HG02840 (cell line): ENCODE measurements around the gene STK38.
"Not testable (repeated sequence)": the region's sequence is repeated elsewhere in the genome, so short reads cannot be mapped to it uniquely, and the experiment has no call there.

Experiments
- ATAC-seq: cut with Tn5 transposase; IDR thresholded peaks from one replicate; pipeline ENCODE4 v1.9.1; 2021; ENCODE audit warnings: mild to moderate bottlenecking, moderate library complexity, moderate number of reproducible peaks; ENCODE audit not compliant: unreplicated experiment, low FRiP score

STK38 gene

GRCh38 chr6:36546920-36547645, at the start of gene STK38:
STK38 (minus strand) TSS chr6:36547479; CDS start chr6:36540202, 7,277 bp downstream.
- ATAC-seq, result peak; percentile 61

GRCh38 chr6:36596356-36596755, 49.1 kb upstream of the STK38 start:
- ATAC-seq, result no peak

GRCh38 chr6:36594816-36595643, 47.8 kb upstream of the STK38 start:
- no peak for ATAC-seq

- ATAC-seq, result peak; percentile 94
These were observed 46.9 kb upstream of the STK38 start, which contains the start of gene SRSF3 for GRCh38 chr6:36594029-36594815. SRSF3 (plus strand) TSS chr6:36594362; CDS start chr6:36596763, 2,401 bp downstream.

GRCh38 chr6:36593569-36594028, 46.3 kb upstream of the STK38 start:
- ATAC-seq, result peak; percentile 30

GRCh38 chr6:36592221-36592655, 45.0 kb upstream of the STK38 start:
- no peak for ATAC-seq

GRCh38 chr6:36590237-36590636, 43.0 kb upstream of the STK38 start:
- ATAC-seq, result no peak

- ATAC-seq, result not testable (repeated sequence)
These were observed 41.7 kb upstream of the STK38 start for GRCh38 chr6:36589025-36589400.

- ATAC-seq, result no peak
These were observed 39.3 kb upstream of the STK38 start for GRCh38 chr6:36586606-36587005.

GRCh38 chr6:36581716-36582115, 34.4 kb upstream of the STK38 start:
- ATAC-seq, result no peak

GRCh38 chr6:36580184-36580526, 32.9 kb upstream of the STK38 start:
- no peak for ATAC-seq

GRCh38 chr6:36578431-36578830, 31.2 kb upstream of the STK38 start:
- ATAC-seq, result no peak

- no peak for ATAC-seq
These were observed 30.8 kb upstream of the STK38 start for GRCh38 chr6:36578030-36578429.

- ATAC-seq, result no peak
These were observed 30.0 kb upstream of the STK38 start for GRCh38 chr6:36577301-36577700.

- ATAC-seq, result no peak
These were observed 29.3 kb upstream of the STK38 start for GRCh38 chr6:36576578-36576977.

- ATAC-seq, result no peak
These were observed 27.4 kb upstream of the STK38 start for GRCh38 chr6:36574679-36575078.

- ATAC-seq, result not testable (repeated sequence)
These were observed 25.4 kb upstream of the STK38 start for GRCh38 chr6:36572353-36573311.

- no peak for ATAC-seq
These were observed 24.1 kb upstream of the STK38 start for GRCh38 chr6:36571122-36572043.

- no peak for ATAC-seq
These were observed 23.0 kb upstream of the STK38 start for GRCh38 chr6:36570264-36570663.
